ENCODE results near the gene MYH4.

The MYH4 gene

DNA sequence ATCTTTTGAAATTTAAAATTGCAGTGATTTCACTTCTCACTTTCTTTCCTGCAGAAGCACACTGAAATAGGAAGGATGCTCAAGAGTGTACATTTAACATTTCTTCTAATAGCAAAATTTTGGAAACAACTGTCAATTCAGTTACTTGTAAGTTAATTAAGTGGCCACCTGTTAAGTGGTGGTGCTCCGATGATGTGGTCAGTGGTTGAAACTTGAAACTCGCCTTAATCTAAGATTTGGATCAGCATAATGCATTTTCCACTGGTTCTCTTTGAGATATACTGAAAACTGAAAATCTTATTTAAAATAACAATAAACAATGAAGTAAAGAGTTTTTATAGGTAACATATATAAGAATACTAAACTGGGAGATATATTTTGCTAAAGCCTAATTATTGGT, 40.6 kb downstream of the MYH4 start:
- Histone ChIP-seq H3K18ac (ENCODE audit: low read length) (no peak overlapping the region), H3K27me3 (ENCODE audit: insufficient read depth, low read length) (no peaks in the 10 kb centered on the region), H3K4me1 (ENCODE audit: control insufficient read depth in 1 of 2, insufficient read depth in 2 of 2, low read length in 2 of 2) (no peaks in the 10 kb centered on the region), H3K23ac (ENCODE audit: low read length) (no peak overlapping the region), H2AFZ (ENCODE audit: insufficient read depth, low read length, poor library complexity) (no peak overlapping the region), H2BK5ac (ENCODE audit: low read depth, low read length, poor library complexity) (no peak overlapping the region), H3K9me3 (ENCODE audit: insufficient read depth, low read depth, low read length) (no peaks in the 10 kb centered on the region), H3K4me2 (ENCODE audit: low read length) (no peak overlapping the region), H2AK5ac (ENCODE audit: low read length) (no peak overlapping the region), H3K79me1 (ENCODE audit: low read length) (no peaks in the 10 kb centered on the region), H2BK120ac (ENCODE audit: insufficient read depth, low read length, poor library complexity) (no peak overlapping the region), H2BK12ac (ENCODE audit: low read length) (no peak overlapping the region), H3K27ac (ENCODE audit: low read depth, low read length) (no peak overlapping the region), H4K8ac (ENCODE audit: low read depth, low read length) (no peak overlapping the region), H3K36me3 (ENCODE audit: control insufficient read depth in 1 of 2, insufficient read depth in 2 of 2, low read length in 2 of 2) (no peaks in the 10 kb centered on the region), H4K12ac (ENCODE audit: low read depth, low read length) (no peak overlapping the region), H3K79me2 (ENCODE audit: control insufficient read depth, insufficient read depth, low read length, poor library complexity) (no peaks in the 10 kb centered on the region), H3K4me3 (ENCODE audit: low read depth, low read length) (no peak overlapping the region), H3K4ac (ENCODE audit: low read depth, low read length) (no peak overlapping the region), H3K9ac (ENCODE audit: low read length) (no peak overlapping the region), H4K91ac (ENCODE audit: low read depth, low read length) (no peak overlapping the region), H3K14ac (ENCODE audit: low read length) (no peak overlapping the region)
- no peak for DNase-seq
- no CpG with 5 or more reads among the region's 2 CpGs for WGBS (ENCODE audit: extremely low coverage, insufficient coverage, insufficient read length)

DNA sequence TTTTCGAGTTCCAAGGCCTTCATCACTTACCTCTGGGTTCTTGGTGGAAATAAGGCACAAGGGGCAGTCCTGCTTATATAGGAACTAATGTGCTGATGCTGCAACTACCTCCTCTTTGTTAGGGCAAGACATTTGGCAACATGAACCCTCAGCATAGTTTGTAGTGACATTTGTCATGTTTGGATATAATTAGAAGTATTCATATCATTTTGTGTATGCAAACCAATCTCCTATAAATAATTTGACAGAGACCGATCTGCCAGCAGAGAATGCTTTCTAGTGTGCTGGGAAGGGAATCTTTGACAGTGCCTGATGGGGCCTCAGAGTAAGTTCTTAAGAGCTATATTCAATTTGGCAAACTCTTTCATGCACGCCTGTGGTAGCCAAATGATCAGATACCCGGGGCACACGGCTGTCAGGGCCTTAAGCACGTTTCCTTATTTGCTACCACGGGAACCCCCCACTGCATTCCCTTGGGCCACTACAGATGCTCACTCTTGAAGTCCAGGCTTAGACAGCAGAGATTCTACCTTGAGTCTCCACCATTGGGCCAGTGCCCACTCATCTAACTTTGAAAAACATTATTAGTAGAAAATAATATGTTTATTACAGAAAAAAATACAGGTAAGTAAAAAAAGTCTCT, 47.3 kb downstream of the MYH4 start, which contains the start of gene MYH8:
MYH8 (minus strand) TSS at position 51 of the 643 bp plus-strand sequence. CDS start 1,723 bp downstream, outside the sequence.
- H3K9me3 ChIP-seq (ENCODE audit: insufficient read depth, low read depth, low read length): no peaks in the 10 kb centered on the region
- no peak within 1 kb of the TSS for H2BK5ac ChIP-seq (ENCODE audit: low read depth, low read length, poor library complexity)
- no peak within 1 kb of the TSS for H3K27ac ChIP-seq (ENCODE audit: low read depth, low read length)
- H2BK12ac ChIP-seq (ENCODE audit: low read length): no peak within 1 kb of the TSS
- no peaks in the 10 kb centered on the region for H3K36me3 ChIP-seq (ENCODE audit: control insufficient read depth in 1 of 2, insufficient read depth in 2 of 2, low read length in 2 of 2)
- no peak within 1 kb of the TSS for H2AK5ac ChIP-seq (ENCODE audit: low read length)
- H3K79me1 ChIP-seq (ENCODE audit: low read length): no peaks in the 10 kb centered on the region
- no peak within 1 kb of the TSS for H4K91ac ChIP-seq (ENCODE audit: low read depth, low read length)
- H3K4ac ChIP-seq (ENCODE audit: low read depth, low read length): no peak within 1 kb of the TSS
- H3K9ac ChIP-seq (ENCODE audit: low read length): no peak within 1 kb of the TSS
- no peak within 1 kb of the TSS for H4K8ac ChIP-seq (ENCODE audit: low read depth, low read length)
- no peak within 1 kb of the TSS for H3K23ac ChIP-seq (ENCODE audit: low read length)
- no peak for DNase-seq
- WGBS (ENCODE audit: extremely low coverage, insufficient coverage, insufficient read length): no CpG with 5 or more reads among the region's 7 CpGs
- no peak within 1 kb of the TSS for H3K14ac ChIP-seq (ENCODE audit: low read length)
- H4K12ac ChIP-seq (ENCODE audit: low read depth, low read length): no peak within 1 kb of the TSS
- H3K79me2 ChIP-seq (ENCODE audit: control insufficient read depth, insufficient read depth, low read length, poor library complexity): no peaks in the 10 kb centered on the region
- no peak within 1 kb of the TSS for H3K4me2 ChIP-seq (ENCODE audit: low read length)
- H3K27me3 ChIP-seq (ENCODE audit: insufficient read depth, low read length): no peaks in the 10 kb centered on the region
- no peak within 1 kb of the TSS for H2BK120ac ChIP-seq (ENCODE audit: insufficient read depth, low read length, poor library complexity)
- no peak within 1 kb of the TSS for H2AFZ ChIP-seq (ENCODE audit: insufficient read depth, low read length, poor library complexity)
- no peak within 1 kb of the TSS for H3K18ac ChIP-seq (ENCODE audit: low read length)
- H3K4me3 ChIP-seq (ENCODE audit: low read depth, low read length): no peak within 1 kb of the TSS
- H3K4me1 ChIP-seq (ENCODE audit: control insufficient read depth in 1 of 2, insufficient read depth in 2 of 2, low read length in 2 of 2): no peaks in the 10 kb centered on the region

GRCh38 chr17:10421211-10421610, 48.1 kb downstream of the MYH4 start:
- Histone ChIP-seq H3K4me1 (ENCODE audit: control insufficient read depth in 1 of 2, insufficient read depth in 2 of 2, low read length in 2 of 2) (no peaks in the 10 kb centered on the region), H2AFZ (ENCODE audit: insufficient read depth, low read length, poor library complexity) (no peak overlapping the region), H3K14ac (ENCODE audit: low read length) (no peak overlapping the region), H3K4ac (ENCODE audit: low read depth, low read length) (no peak overlapping the region), H3K79me2 (ENCODE audit: control insufficient read depth, insufficient read depth, low read length, poor library complexity) (no peaks in the 10 kb centered on the region), H4K12ac (ENCODE audit: low read depth, low read length) (no peak overlapping the region), H3K79me1 (ENCODE audit: low read length) (no peaks in the 10 kb centered on the region), H2AK5ac (ENCODE audit: low read length) (no peak overlapping the region), H3K9ac (ENCODE audit: low read length) (no peak overlapping the region), H3K36me3 (ENCODE audit: control insufficient read depth in 1 of 2, insufficient read depth in 2 of 2, low read length in 2 of 2) (no peaks in the 10 kb centered on the region), H3K4me2 (ENCODE audit: low read length) (no peak overlapping the region), H4K91ac (ENCODE audit: low read depth, low read length) (no peak overlapping the region), H3K27me3 (ENCODE audit: insufficient read depth, low read length) (no peaks in the 10 kb centered on the region), H2BK120ac (ENCODE audit: insufficient read depth, low read length, poor library complexity) (no peak overlapping the region), H3K4me3 (ENCODE audit: low read depth, low read length) (no peak overlapping the region), H2BK5ac (ENCODE audit: low read depth, low read length, poor library complexity) (no peak overlapping the region), H2BK12ac (ENCODE audit: low read length) (no peak overlapping the region), H3K18ac (ENCODE audit: low read length) (no peak overlapping the region), H3K9me3 (ENCODE audit: insufficient read depth, low read depth, low read length) (no peaks in the 10 kb centered on the region), H4K8ac (ENCODE audit: low read depth, low read length) (no peak overlapping the region), H3K23ac (ENCODE audit: low read length) (no peak overlapping the region), H3K27ac (ENCODE audit: low read depth, low read length) (no peak overlapping the region)
- no CpG with 5 or more reads among the region's 2 CpGs for WGBS (ENCODE audit: extremely low coverage, insufficient coverage, insufficient read length)
- no peak for DNase-seq

- Histone ChIP-seq H4K8ac (ENCODE audit: low read depth, low read length) (no peak overlapping the region), H3K79me1 (ENCODE audit: low read length) (no peaks in the 10 kb centered on the region), H3K36me3 (ENCODE audit: control insufficient read depth in 1 of 2, insufficient read depth in 2 of 2, low read length in 2 of 2) (no peaks in the 10 kb centered on the region), H2AFZ (ENCODE audit: insufficient read depth, low read length, poor library complexity) (no peak overlapping the region), H3K27ac (ENCODE audit: low read depth, low read length) (no peak overlapping the region), H2BK5ac (ENCODE audit: low read depth, low read length, poor library complexity) (no peak overlapping the region), H3K23ac (ENCODE audit: low read length) (no peak overlapping the region), H3K79me2 (ENCODE audit: control insufficient read depth, insufficient read depth, low read length, poor library complexity) (no peaks in the 10 kb centered on the region), H3K9ac (ENCODE audit: low read length) (no peak overlapping the region), H4K91ac (ENCODE audit: low read depth, low read length) (no peak overlapping the region), H3K4me3 (ENCODE audit: low read depth, low read length) (no peak overlapping the region), H3K9me3 (ENCODE audit: insufficient read depth, low read depth, low read length) (no peaks in the 10 kb centered on the region), H3K4me2 (ENCODE audit: low read length) (no peak overlapping the region), H3K4ac (ENCODE audit: low read depth, low read length) (no peak overlapping the region), H3K27me3 (ENCODE audit: insufficient read depth, low read length) (no peaks in the 10 kb centered on the region), H3K14ac (ENCODE audit: low read length) (no peak overlapping the region), H3K4me1 (ENCODE audit: control insufficient read depth in 1 of 2, insufficient read depth in 2 of 2, low read length in 2 of 2) (no peaks in the 10 kb centered on the region), H4K12ac (ENCODE audit: low read depth, low read length) (no peak overlapping the region), H2BK12ac (ENCODE audit: low read length) (no peak overlapping the region), H3K18ac (ENCODE audit: low read length) (no peak overlapping the region), H2BK120ac (ENCODE audit: insufficient read depth, low read length, poor library complexity) (no peak overlapping the region), H2AK5ac (ENCODE audit: low read length) (no peak overlapping the region)
- DNase-seq: no peak
- no CpG with 5 or more reads among the region's 2 CpGs for WGBS (ENCODE audit: extremely low coverage, insufficient coverage, insufficient read length)
Measured at GRCh38 chr17:10420811-10421210, 48.5 kb downstream of the MYH4 start.

All from trophoblast cell (in vitro differentiated cells and primary cell).